NCI-H2171 (cell line): ENCODE measurements around the gene ZMYND8.

Source experiments
- DNase-seq: peaks from one replicate; lab custom pipeline; 2025; lab: John Stamatoyannopoulos, UW

The ZMYND8 gene

GRCh38 chr20:47353692-47354463 is 2.6 kb downstream of the ZMYND8 start:
- no peak for DNase-seq

GRCh38 chr20:47353239-47353691 is 3.2 kb downstream of the ZMYND8 start:
- no peak for DNase-seq

- no peak for DNase-seq
Measured at GRCh38 chr20:47352332-47353238, 3.9 kb downstream of the ZMYND8 start.

- DNase-seq = no peak
Measured at GRCh38 chr20:47351643-47352331, 4.7 kb downstream of the ZMYND8 start.

GRCh38 chr20:47350691-47351545 is 5.6 kb downstream of the ZMYND8 start:
- DNase-seq = no peak

- no peak for DNase-seq
Measured at GRCh38 chr20:47350181-47350550, 6.3 kb downstream of the ZMYND8 start.

- no peak for DNase-seq
Measured at GRCh38 chr20:47349365-47350180, 6.9 kb downstream of the ZMYND8 start.

- no peak for DNase-seq
Measured at GRCh38 chr20:47348539-47349142, 7.9 kb downstream of the ZMYND8 start.

GRCh38 chr20:47347661-47348435 is 8.7 kb downstream of the ZMYND8 start:
- DNase-seq = no peak

GRCh38 chr20:47346172-47346571 is 10.3 kb downstream of the ZMYND8 start:
- no peak for DNase-seq

GRCh38 chr20:47345214-47345613 is 11.3 kb downstream of the ZMYND8 start:
- DNase-seq = no peak

- DNase-seq = no peak
Measured at GRCh38 chr20:47343007-47343472, 13.5 kb downstream of the ZMYND8 start.

GRCh38 chr20:47338131-47338628 is 18.3 kb downstream of the ZMYND8 start:
- no peak for DNase-seq

- DNase-seq = no peak
Measured at GRCh38 chr20:47337413-47337812, 19.1 kb downstream of the ZMYND8 start.

GRCh38 chr20:47336129-47336754 is 20.3 kb downstream of the ZMYND8 start:
- no peak for DNase-seq

GRCh38 chr20:47335251-47336128 is 21.0 kb downstream of the ZMYND8 start:
- no peak for DNase-seq

- no peak for DNase-seq
Measured at GRCh38 chr20:47334022-47334551, 22.4 kb downstream of the ZMYND8 start.
